Amygdala (tissue), 56 donors: ENCODE data around the gene ALPL.
"Not testable (repeated sequence)": the region's sequence is repeated elsewhere in the genome, so short reads cannot be mapped to it uniquely, and the experiment has no call there.

ENCODE experiments used
- DNase-seq, 56 donors: peaks; one replicate each; lab custom pipeline; 2025; lab: John Stamatoyannopoulos, UW

ALPL gene

GRCh38 chr1:21552715-21553114 is 43.5 kb downstream of the ALPL start:
- DNase-seq, result no peak

GRCh38 chr1:21553116-21553926 is 44.1 kb downstream of the ALPL start:
- no peak for DNase-seq

- no peak for DNase-seq
Observed at GRCh38 chr1:21559788-21560567, 50.8 kb downstream of the ALPL start.

- DNase-seq, result no peak
Observed at GRCh38 chr1:21560916-21561638, 51.9 kb downstream of the ALPL start.

GRCh38 chr1:21562896-21563295 is 53.7 kb downstream of the ALPL start:
- no peak for DNase-seq

GRCh38 chr1:21563971-21564370 is 54.7 kb downstream of the ALPL start:
- DNase-seq, result no peak

- no peak for DNase-seq
Observed at GRCh38 chr1:21564521-21565095, 55.4 kb downstream of the ALPL start.

- no peak for DNase-seq
Observed at GRCh38 chr1:21565285-21565684, 56.1 kb downstream of the ALPL start.

GRCh38 chr1:21566361-21566760 is 57.1 kb downstream of the ALPL start:
- not testable (repeated sequence) for DNase-seq

- DNase-seq, result no peak
Observed at GRCh38 chr1:21567241-21568005, 58.2 kb downstream of the ALPL start.

GRCh38 chr1:21568006-21568746 is 59.0 kb downstream of the ALPL start:
- no peak for DNase-seq

- no peak for DNase-seq
Observed at GRCh38 chr1:21568809-21569385, 59.7 kb downstream of the ALPL start.

GRCh38 chr1:21569820-21570527 is 60.8 kb downstream of the ALPL start:
- no peak for DNase-seq

- no peak for DNase-seq
Observed at GRCh38 chr1:21570528-21570875, 61.3 kb downstream of the ALPL start.

- no peak for DNase-seq
Observed at GRCh38 chr1:21570885-21571284, 61.7 kb downstream of the ALPL start.

GRCh38 chr1:21572221-21572620 is 63.0 kb downstream of the ALPL start:
- no peak for DNase-seq

- DNase-seq, result no peak
Observed at GRCh38 chr1:21572735-21573277, 63.6 kb downstream of the ALPL start.

GRCh38 chr1:21573475-21573874 is 64.3 kb downstream of the ALPL start:
- no peak for DNase-seq
